Ascending aorta (tissue), 2 donors: ENCODE results near the gene LAMA3. TPM values are rescaled to one million over a fixed set of nuclear protein-coding genes. Genes with fewer than 3 reads are reported as not detected.

Experiments used
- DNase-seq, 2 donors: peaks; one replicate each; pipeline ENCODE4 v3.0.0-alpha.2; 2019; ENCODE audit warnings: low spot score in 2 of 2
- H3K27ac ChIP-seq, 2 donors: fragments of 200-600 bp; sonication (generic); one replicate each; pipeline ENCODE4 v1.5.1; 2016 to 2017; ENCODE audit warnings: mild to moderate bottlenecking in 1 of 2
- H3K27me3 ChIP-seq: fragments of 200-600 bp; sonication (generic); one replicate; pipeline ENCODE4 v1.5.1; 2017
- H3K36me3 ChIP-seq, 2 donors: fragments of 200-600 bp; sonication (generic); one replicate each; pipeline ENCODE4 v1.5.1; 2016
- H3K4me1 ChIP-seq, 2 donors: fragments of 200-600 bp; sonication (generic); one replicate each; pipeline ENCODE4 v1.5.1; 2016 to 2017; ENCODE audit warnings: mild to moderate bottlenecking in 1 of 2
- H3K4me3 ChIP-seq, 2 donors: fragments of 200-600 bp; sonication (generic); one replicate each; pipeline ENCODE4 v1.5.1; 2016 to 2017; ENCODE audit warnings: mild to moderate bottlenecking in 1 of 2
- H3K9me3 ChIP-seq, 2 donors: fragments of 200-600 bp; sonication (generic); one replicate each; pipeline ENCODE4 v1.5.1; 2016
- intact Hi-C: fragments of 100-400 bp; cut with DNase I; formaldehyde crosslinking; loops from one replicate; pipeline ENCODE4 v1.15.1; 2023
- total RNA-seq: library from RNA; depleted of rRNA; stranded (reverse); fragments of >200 nt; gene quantifications from one replicate; pipeline ENCODE4 v1.1.0, GENCODE V29; 2016
- TF ChIP-seq, protein P1 (sequence below), 3 experiments: fragments of 200-600 bp in 2 of 3; fragments of 450-650 bp in 1 of 3; sonication (generic) in 2 of 3; IDR thresholded peaks; one replicate each; pipeline ENCODE4 v1.5.1; 2016 to 2019; ENCODE audit warnings: antibody characterized with exemption in 3 of 3, mild to moderate bottlenecking in 1 of 3, moderate library complexity in 1 of 3

LAMA3 gene
- total RNA-seq, 1 donor from 2014 or later: 27.2 TPM

DNA sequence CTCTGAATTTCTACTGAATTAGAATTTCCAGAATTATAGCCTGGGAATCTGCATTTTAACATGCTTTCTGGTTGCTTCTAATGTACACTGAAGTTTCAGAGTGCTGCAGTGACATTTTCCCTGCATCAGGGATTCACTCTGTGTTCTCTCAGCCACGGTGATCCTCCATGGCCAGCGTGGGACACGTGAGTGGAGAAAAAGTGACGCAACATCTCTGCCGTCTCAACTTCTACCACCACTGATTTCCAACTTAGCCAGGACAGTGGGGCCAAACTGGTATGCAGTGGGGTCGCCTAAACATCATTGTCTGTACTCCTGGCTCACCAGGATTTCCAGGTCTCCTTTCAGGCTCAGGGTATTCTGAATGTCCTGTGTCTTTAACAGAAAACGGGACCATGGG, 44.6 kb downstream of the LAMA3 start:
- H3K9me3 ChIP-seq: no peaks in the 10 kb centered on the region
- no peaks in the 10 kb centered on the region for H3K27me3 ChIP-seq
- TF ChIP-seq, protein P1, sequence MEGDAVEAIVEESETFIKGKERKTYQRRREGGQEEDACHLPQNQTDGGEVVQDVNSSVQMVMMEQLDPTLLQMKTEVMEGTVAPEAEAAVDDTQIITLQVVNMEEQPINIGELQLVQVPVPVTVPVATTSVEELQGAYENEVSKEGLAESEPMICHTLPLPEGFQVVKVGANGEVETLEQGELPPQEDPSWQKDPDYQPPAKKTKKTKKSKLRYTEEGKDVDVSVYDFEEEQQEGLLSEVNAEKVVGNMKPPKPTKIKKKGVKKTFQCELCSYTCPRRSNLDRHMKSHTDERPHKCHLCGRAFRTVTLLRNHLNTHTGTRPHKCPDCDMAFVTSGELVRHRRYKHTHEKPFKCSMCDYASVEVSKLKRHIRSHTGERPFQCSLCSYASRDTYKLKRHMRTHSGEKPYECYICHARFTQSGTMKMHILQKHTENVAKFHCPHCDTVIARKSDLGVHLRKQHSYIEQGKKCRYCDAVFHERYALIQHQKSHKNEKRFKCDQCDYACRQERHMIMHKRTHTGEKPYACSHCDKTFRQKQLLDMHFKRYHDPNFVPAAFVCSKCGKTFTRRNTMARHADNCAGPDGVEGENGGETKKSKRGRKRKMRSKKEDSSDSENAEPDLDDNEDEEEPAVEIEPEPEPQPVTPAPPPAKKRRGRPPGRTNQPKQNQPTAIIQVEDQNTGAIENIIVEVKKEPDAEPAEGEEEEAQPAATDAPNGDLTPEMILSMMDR (IDR thresholded peaks at IDR 0.05): no peak
- no peaks in the 10 kb centered on the region for H3K36me3 ChIP-seq
- H3K27ac ChIP-seq: no peak overlapping the region
- intact Hi-C loops: no loop called here
- DNase-seq: no peak
- H3K4me3 ChIP-seq: no peak overlapping the region
- H3K4me1 ChIP-seq: no peaks in the 10 kb centered on the region

DNA sequence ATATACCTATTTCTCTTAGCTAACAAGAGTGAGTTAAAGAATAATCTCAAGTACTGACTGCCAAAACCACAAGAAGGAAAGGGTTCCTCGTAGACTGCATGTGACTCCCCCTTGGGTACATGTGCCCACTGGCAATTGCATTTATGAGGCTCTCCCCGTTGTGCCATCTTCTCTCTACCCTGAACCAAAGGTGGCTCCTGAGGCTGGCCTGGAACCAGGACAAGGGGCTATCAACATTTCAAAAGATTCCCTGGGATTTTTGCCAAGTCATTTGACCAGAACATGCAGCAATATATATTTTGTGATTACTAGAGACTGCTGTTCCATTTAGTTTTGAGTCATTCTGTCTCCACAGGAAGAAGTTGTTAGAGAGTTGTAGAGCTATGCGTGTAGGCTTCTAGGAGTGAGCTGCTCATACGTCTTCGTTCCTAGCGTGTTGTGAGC, 45.8 kb downstream of the LAMA3 start:
- no peak overlapping the region for H3K27ac ChIP-seq
- intact Hi-C loops: no loop called here
- TF ChIP-seq, protein P1 (IDR thresholded peaks at IDR 0.05): no peak
- H3K36me3 ChIP-seq: no peaks in the 10 kb centered on the region
- H3K27me3 ChIP-seq: no peaks in the 10 kb centered on the region
- no peaks in the 10 kb centered on the region for H3K9me3 ChIP-seq
- no peaks in the 10 kb centered on the region for H3K4me1 ChIP-seq
- H3K4me3 ChIP-seq: no peak overlapping the region
- DNase-seq: no peak

DNA sequence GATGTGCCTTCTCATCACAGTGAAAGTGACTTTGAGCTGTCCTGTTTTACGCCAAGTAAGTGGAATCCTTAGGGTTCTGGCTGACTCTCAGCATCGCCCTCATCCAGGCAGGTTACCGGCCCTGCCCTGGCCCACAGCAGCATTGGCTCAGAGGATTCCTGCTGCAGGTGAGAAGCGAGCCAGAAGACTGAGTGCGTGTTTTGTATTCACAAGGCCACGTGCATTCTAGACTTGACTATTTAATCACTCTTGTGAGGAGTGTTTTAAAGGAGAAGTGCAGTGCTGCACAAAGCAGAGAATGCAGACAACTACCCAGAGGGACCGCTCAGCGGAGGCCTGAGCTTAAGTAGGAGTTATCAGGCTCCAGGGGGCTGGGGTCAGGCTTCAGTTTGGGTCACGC, 48.3 kb downstream of the LAMA3 start:
- DNase-seq: no peak
- Histone ChIP-seq H3K9me3 (no peaks in the 10 kb centered on the region), H3K27me3 (no peaks in the 10 kb centered on the region), H3K27ac (no peak overlapping the region), H3K4me3 (no peak overlapping the region), H3K4me1 (no peaks in the 10 kb centered on the region), H3K36me3 (no peaks in the 10 kb centered on the region)
- intact Hi-C loops: no loop called here
- TF ChIP-seq, protein P1 (IDR thresholded peaks at IDR 0.05): no peak

DNA sequence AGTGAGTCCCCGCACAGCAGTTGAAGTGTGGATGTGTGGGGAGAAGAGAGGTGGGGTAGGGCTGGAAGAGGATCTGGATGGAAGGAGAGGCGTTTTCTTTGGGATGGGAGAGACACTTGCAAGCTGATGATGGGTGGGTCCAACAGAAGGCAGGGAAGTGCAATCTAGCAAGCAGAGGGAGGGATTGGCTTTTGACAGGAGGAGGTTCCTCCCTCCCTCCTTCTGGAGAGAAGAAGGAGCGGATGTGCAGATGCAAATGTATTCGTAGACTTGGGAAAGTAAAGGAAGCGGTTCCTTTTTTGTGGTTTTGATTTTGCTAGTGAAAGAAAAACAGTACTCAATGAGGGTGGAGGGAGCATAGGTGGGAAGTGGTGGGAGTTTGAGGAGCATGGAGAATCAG, 48.9 kb downstream of the LAMA3 start:
- Histone ChIP-seq H3K36me3 (no peaks in the 10 kb centered on the region), H3K9me3 (no peaks in the 10 kb centered on the region), H3K27ac (no peak overlapping the region), H3K4me1 (no peaks in the 10 kb centered on the region), H3K4me3 (no peak overlapping the region), H3K27me3 (no peaks in the 10 kb centered on the region)
- no peak for DNase-seq
- intact Hi-C loops: no loop called here
- TF ChIP-seq, protein P1 (IDR thresholded peaks at IDR 0.05): no peak

DNA sequence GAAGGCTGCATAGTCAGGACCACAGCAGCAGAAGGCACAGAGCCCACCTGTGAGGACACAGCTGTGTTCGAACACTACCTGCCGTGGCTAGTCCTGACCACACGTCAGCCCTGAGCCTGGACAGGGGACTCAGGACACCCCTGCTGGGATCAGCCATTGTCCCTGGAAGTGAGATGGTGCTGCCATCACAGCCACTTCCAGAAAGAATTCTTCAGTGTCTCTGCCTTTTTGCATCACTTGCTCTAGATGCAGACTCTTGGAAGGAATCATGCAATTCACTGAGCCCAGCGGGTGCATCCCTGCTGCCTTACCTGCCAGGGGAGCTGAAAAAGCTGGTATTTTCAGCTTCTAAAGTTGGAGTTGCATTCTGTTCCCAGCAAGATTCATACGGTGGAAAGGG, 49.3 kb downstream of the LAMA3 start:
- intact Hi-C loops: no loop called here
- H3K27ac ChIP-seq: no peak overlapping the region
- no peaks in the 10 kb centered on the region for H3K9me3 ChIP-seq
- TF ChIP-seq, protein P1 (IDR thresholded peaks at IDR 0.05): no peak
- no peak overlapping the region for H3K4me3 ChIP-seq
- no peak for DNase-seq
- no peaks in the 10 kb centered on the region for H3K4me1 ChIP-seq
- H3K27me3 ChIP-seq: no peaks in the 10 kb centered on the region
- H3K36me3 ChIP-seq: no peaks in the 10 kb centered on the region
